Caco-2 (cell line): Measurements from ENCODE around the gene SRPK3. TPM values are rescaled to one million over a fixed set of nuclear protein-coding genes. Genes with fewer than 3 reads are reported as not detected.
"Not testable (repeated sequence)": the region's sequence is repeated elsewhere in the genome, so short reads cannot be mapped to it uniquely, and the experiment has no call there.

Experiments used
- BruUV-seq: library from RNA; stranded (reverse); fragments of 400-500 nt; replicated peaks from 2 replicates; lab custom pipeline; 2021; lab: Mats Ljungman, UMichigan
- CTCF ChIA-PET: fragments of 300-600 bp; sonication (Branson Sonifier 250); formaldehyde crosslinking; loops from one replicate; lab custom pipeline; 2022; ENCODE audit warnings: antibody characterized with exemption; lab: Charles Lee
- POLR2A ChIA-PET: fragments of 300-600 bp; sonication (Branson Sonifier 250); formaldehyde crosslinking; loops from one replicate; lab custom pipeline; 2022; ENCODE audit warnings: antibody characterized with exemption; lab: Charles Lee
- DNase-seq, 2 experiments: peaks; one replicate each; pipeline versions ENCODE4 v3.0.0 to v3.0.0-alpha.2; 2020 to 2022
- H3K27me3 ChIP-seq: replicated peaks from 2 replicates; pipeline ENCODE4 v1.6.0; 2011; ENCODE audit warnings: low read length; ENCODE audit not compliant: control insufficient read depth, insufficient read depth
- H3K36me3 ChIP-seq: 2 replicates; pipeline ENCODE4 v1.5.1; 2011; ENCODE audit warnings: low read length; ENCODE audit not compliant: control insufficient read depth, insufficient read depth
- H3K4me1 ChIP-seq: fragments of 250-450 bp; sonication (Bioruptor Pico); 2 replicates; pipeline ENCODE4 v1.5.1; 2020; ENCODE audit warnings: mild to moderate bottlenecking
- H3K4me3 ChIP-seq: 2 replicates; pipeline ENCODE4 v1.5.1; 2011; ENCODE audit warnings: low read depth, mild to moderate bottlenecking, control low read depth, low read length
- H3K9me3 ChIP-seq: fragments of 250-450 bp; sonication (Bioruptor Pico); 2 replicates; pipeline ENCODE4 v1.5.1; 2020; ENCODE audit warnings: mild to moderate bottlenecking, moderate library complexity
- H3K27ac Mint-ChIP-seq: one replicate; pipeline ENCODE4 v1.8.0; 2022; ENCODE audit warnings: mixed read lengths; ENCODE audit not compliant: unreplicated experiment
- H3K27me3 Mint-ChIP-seq: one replicate; pipeline ENCODE4 v1.8.0; 2022; ENCODE audit warnings: mixed read lengths; ENCODE audit not compliant: insufficient read depth, unreplicated experiment
- H3K36me3 Mint-ChIP-seq: one replicate; pipeline ENCODE4 v1.8.0; 2022; ENCODE audit warnings: mild to moderate bottlenecking, mixed read lengths; ENCODE audit not compliant: insufficient read depth, unreplicated experiment
- H3K4me1 Mint-ChIP-seq: one replicate; pipeline ENCODE4 v1.8.0; 2022; ENCODE audit warnings: low read depth, mixed read lengths; ENCODE audit not compliant: unreplicated experiment
- H3K4me3 Mint-ChIP-seq: one replicate; pipeline ENCODE4 v1.8.0; 2022; ENCODE audit warnings: mild to moderate bottlenecking, moderate library complexity, mixed read lengths; ENCODE audit not compliant: unreplicated experiment
- H3K9me3 Mint-ChIP-seq: one replicate; pipeline ENCODE4 v1.8.0; 2022; ENCODE audit warnings: mixed read lengths; ENCODE audit not compliant: unreplicated experiment
- intact Hi-C: fragments of 100-400 bp; cut with micrococcal nuclease; formaldehyde crosslinking; loops from one replicate; pipeline ENCODE4 v1.10.0; 2022; ENCODE audit not compliant: unreplicated experiment
- total RNA-seq: library from RNA; stranded (reverse); gene quantifications from 2 replicates; pipeline ENCODE4 v1.2.3, GENCODE V29; 2022
- TF ChIP-seq, protein P1 (sequence below), 2 experiments: fragments of 200-600 bp in 1 of 2; IDR thresholded peaks; 1 replicate in 1 of 2; 2 replicates in 1 of 2; pipeline versions ENCODE4 v1.5.1 to v1.8.0; 2011 to 2022; ENCODE audit warnings: antibody characterized with exemption in 1 of 2, control low read depth in 1 of 2, inconsistent platforms in 1 of 2, low read depth in 1 of 2, low read length in 1 of 2, mild to moderate bottlenecking in 1 of 2, moderate library complexity in 1 of 2; ENCODE audit not compliant: insufficient read depth in 1 of 2, severe bottlenecking in 1 of 2, unreplicated experiment in 1 of 2

The SRPK3 gene
- total RNA-seq, 1 experiment from 2014 or later, result not detected

DNA sequence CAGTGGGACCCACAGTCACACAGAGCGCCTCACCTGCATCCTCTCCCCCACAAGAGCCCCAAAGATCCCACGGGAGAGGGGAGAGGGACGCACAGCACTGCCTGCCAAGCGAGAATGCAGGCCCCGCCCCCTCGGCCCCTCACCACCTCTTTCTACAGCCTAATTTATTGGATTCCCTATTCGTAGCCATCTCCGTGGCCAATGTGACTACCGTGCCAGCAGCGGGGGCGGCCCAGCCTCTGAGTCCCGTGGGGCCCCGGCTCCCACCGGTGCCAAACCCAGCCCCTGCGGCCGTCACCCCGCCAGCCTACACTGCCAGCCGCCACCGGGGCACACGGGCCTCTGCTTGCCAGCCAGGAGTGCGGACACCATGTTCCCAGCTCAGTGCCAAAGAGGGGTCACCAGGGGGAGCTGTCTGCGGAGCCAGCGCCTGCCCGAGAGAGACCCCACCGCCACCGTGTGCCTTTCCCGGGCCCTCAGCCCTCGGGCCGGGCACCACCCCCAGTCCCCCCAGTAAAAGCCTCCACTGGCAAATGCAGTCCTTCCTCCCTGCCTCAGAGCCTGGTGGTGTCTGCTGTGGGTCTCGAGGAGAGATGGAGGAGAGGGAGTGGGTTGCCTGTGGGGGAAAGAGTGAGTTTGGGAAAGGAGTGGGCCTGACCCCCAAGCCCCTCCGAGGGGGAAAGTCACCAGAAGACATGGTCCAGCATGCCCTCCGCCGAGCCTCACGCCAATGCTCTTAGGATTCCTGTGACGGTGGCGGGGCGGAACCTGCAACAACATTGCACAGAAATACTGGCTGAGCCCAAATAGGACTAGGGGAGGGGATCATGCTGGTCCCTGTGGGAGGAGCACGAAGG, 36.4 kb upstream of the SRPK3 start:
- Histone ChIP-seq H3K9me3 (no peaks in the 10 kb centered on the region), H3K4me1 (no peaks in the 10 kb centered on the region), H3K27me3 (no peaks in the 10 kb centered on the region), H3K36me3 (no peaks in the 10 kb centered on the region), H3K4me3 (no peak overlapping the region)
- ChIA-PET CTCF (no interaction called here), POLR2A (no interaction called here)
- H3K4me3 Mint-ChIP-seq, result no peak overlapping the region
- BruUV-seq, result no TSS peak
- no peak for DNase-seq
- TF ChIP-seq, protein P1, sequence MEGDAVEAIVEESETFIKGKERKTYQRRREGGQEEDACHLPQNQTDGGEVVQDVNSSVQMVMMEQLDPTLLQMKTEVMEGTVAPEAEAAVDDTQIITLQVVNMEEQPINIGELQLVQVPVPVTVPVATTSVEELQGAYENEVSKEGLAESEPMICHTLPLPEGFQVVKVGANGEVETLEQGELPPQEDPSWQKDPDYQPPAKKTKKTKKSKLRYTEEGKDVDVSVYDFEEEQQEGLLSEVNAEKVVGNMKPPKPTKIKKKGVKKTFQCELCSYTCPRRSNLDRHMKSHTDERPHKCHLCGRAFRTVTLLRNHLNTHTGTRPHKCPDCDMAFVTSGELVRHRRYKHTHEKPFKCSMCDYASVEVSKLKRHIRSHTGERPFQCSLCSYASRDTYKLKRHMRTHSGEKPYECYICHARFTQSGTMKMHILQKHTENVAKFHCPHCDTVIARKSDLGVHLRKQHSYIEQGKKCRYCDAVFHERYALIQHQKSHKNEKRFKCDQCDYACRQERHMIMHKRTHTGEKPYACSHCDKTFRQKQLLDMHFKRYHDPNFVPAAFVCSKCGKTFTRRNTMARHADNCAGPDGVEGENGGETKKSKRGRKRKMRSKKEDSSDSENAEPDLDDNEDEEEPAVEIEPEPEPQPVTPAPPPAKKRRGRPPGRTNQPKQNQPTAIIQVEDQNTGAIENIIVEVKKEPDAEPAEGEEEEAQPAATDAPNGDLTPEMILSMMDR (IDR thresholded peaks at IDR 0.05; ENCODE audit: insufficient read depth in 1 of 2, low read depth in 1 of 2, low read length in 1 of 2, severe bottlenecking in 1 of 2, unreplicated experiment in 1 of 2), result no peak
- intact Hi-C loops, result no loop called here
- H3K9me3 Mint-ChIP-seq, result no peaks in the 10 kb centered on the region
- peaks cover 3% of the 10 kb centered on the region for H3K27me3 Mint-ChIP-seq
- H3K27ac Mint-ChIP-seq, result no peak overlapping the region
- no peaks in the 10 kb centered on the region for H3K36me3 Mint-ChIP-seq
- no peaks in the 10 kb centered on the region for H3K4me1 Mint-ChIP-seq

DNA sequence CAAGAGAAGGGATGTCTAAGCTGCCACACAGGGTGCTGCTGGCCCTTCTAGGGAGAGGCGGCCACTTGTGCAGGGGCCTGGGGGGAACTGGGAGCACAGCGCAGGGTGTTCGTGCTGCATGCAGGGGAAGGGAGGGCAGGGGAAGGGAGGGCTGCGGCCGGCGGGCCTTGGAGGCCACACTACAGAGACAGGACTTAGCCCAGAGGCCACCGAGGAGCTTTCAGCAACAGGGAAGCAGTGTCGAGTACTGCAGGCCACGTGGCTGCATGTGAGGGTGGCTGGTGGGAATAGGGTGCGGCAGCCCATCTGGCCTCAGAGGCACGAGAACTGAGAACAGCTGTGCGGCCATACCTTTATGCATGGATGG, 35.8 kb upstream of the SRPK3 start:
- H3K4me3 ChIP-seq, DNase-seq, H3K36me3 Mint-ChIP-seq, H3K9me3 ChIP-seq, H3K4me1 Mint-ChIP-seq, H3K4me3 Mint-ChIP-seq, BruUV-seq, H3K9me3 Mint-ChIP-seq, H3K36me3 ChIP-seq, POLR2A ChIA-PET, H3K27me3 ChIP-seq, H3K27me3 Mint-ChIP-seq, H3K4me1 ChIP-seq, intact Hi-C loops, CTCF ChIA-PET, H3K27ac Mint-ChIP-seq: not testable (repeated sequence)

DNA sequence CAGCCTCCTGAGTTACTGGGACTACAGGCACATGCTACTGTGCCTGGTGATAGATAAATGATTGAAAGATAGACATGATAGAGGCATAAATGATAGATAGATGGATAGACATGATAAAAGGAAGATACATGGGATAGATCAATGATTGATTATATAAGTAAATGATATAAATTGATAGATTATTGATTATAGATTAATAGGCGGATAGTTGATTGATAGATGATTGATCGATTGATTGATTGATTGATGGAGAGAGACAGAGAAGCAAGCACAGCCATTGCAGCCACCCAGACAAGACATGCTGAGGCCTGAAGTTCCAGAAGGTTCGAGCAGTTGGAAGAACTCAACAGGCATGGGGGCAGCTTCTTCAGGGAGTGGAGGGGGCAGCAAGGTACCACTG, 34.5 kb upstream of the SRPK3 start:
- POLR2A ChIA-PET, result no interaction called here
- peaks cover 3% of the 10 kb centered on the region for H3K27me3 Mint-ChIP-seq
- H3K4me3 Mint-ChIP-seq, result no peak overlapping the region

DNA sequence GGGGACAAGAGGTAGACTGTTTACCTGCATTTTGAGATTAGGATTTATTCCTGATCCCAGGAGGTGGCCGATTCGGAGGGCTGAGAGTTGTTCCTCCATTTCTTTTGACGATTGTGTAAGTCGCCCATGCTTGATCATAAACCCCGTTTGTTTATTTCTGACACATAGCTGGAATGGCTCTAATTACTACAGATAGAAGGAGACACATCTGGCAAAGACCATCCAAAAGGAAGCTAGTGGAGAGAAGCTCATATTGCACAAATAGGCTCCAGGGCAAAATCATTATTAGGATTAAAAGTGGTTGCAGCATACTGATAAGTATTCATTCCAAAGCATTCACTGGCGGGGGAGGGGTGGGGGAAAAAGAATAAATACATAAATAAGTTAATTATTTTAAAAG, 33.9 kb upstream of the SRPK3 start:
- BruUV-seq, intact Hi-C loops, H3K4me1 ChIP-seq, H3K4me1 Mint-ChIP-seq, H3K4me3 Mint-ChIP-seq, DNase-seq, H3K9me3 Mint-ChIP-seq, H3K9me3 ChIP-seq, H3K36me3 Mint-ChIP-seq, H3K27me3 Mint-ChIP-seq, POLR2A ChIA-PET, H3K27me3 ChIP-seq, H3K4me3 ChIP-seq, H3K36me3 ChIP-seq, H3K27ac Mint-ChIP-seq, CTCF ChIA-PET: not testable (repeated sequence)

More for the DNA sequence above, 34.5 kb upstream of the SRPK3 start:
- Mint-ChIP-seq H3K9me3 (no peaks in the 10 kb centered on the region), H3K27ac (no peak overlapping the region), H3K4me1 (no peaks in the 10 kb centered on the region), H3K36me3 (no peaks in the 10 kb centered on the region)
- H3K36me3 ChIP-seq, result no peaks in the 10 kb centered on the region
- DNase-seq, result no peak
- no peaks in the 10 kb centered on the region for H3K9me3 ChIP-seq
- intact Hi-C loops, result no loop called here
- H3K4me3 ChIP-seq, result no peak overlapping the region
- CTCF ChIA-PET, result no interaction called here
- BruUV-seq, result no TSS peak
- no peaks in the 10 kb centered on the region for H3K27me3 ChIP-seq
- no peaks in the 10 kb centered on the region for H3K4me1 ChIP-seq
- TF ChIP-seq, protein P1 (IDR thresholded peaks at IDR 0.05; ENCODE audit: insufficient read depth in 1 of 2, low read depth in 1 of 2, low read length in 1 of 2, severe bottlenecking in 1 of 2, unreplicated experiment in 1 of 2), result no peak

DNA sequence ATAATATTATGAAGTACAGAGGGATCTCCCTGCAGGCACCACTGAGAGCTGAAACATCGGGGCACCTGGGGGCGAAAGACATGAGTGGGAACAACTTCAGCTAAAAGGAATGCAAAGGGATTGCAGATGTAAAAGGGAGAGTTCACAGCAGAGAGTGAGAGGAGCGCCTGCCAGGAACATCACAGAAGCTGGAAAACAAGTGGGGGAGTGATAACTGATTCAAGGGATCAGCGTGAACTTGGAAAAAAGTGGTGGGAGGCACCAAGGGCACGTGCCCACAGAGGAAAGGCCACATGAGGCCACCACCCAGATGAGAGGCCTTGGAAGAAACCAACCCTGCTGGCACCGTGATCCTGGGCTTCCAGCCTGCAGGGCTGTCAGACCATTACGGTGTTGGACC, 31.8 kb upstream of the SRPK3 start:
- H3K4me1 Mint-ChIP-seq, H3K27ac Mint-ChIP-seq, H3K4me3 ChIP-seq, DNase-seq, H3K36me3 Mint-ChIP-seq, POLR2A ChIA-PET, BruUV-seq, H3K4me3 Mint-ChIP-seq, H3K9me3 Mint-ChIP-seq, H3K27me3 ChIP-seq, H3K27me3 Mint-ChIP-seq, H3K36me3 ChIP-seq, H3K4me1 ChIP-seq, CTCF ChIA-PET, intact Hi-C loops, H3K9me3 ChIP-seq: not testable (repeated sequence)
